ENCODE results near the gene RPIA.
"Not testable (repeated sequence)": the region's sequence is repeated elsewhere in the genome, so short reads cannot be mapped to it uniquely, and the experiment has no call there.

DNA sequence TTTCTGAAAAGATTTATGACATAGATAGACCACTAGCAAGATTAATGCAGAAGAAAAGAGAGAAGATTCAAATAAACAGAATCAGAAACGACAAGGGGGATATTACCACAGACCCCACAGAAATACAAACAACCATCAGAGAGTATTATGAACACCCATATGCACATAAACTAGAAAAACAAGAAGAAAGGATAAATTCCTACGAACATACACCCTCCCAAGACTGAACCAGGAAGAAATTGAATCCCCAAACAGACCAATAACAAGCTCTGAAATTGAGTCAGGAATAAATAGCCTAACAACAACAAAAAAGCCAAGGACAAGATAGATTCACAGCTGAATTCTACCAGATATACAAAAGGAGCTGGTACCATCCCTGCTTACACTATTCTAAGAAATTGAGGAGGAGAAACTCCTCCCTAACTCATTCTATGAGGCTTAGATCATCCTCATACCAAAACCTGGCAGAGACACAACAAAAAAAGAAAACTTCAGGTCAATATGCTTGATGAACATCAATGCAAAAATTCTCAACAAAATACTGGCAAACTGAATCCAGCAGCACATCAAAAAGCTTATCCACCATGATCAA is 46.1 kb upstream of the RPIA start:
- TF ChIP-seq, protein P1, sequence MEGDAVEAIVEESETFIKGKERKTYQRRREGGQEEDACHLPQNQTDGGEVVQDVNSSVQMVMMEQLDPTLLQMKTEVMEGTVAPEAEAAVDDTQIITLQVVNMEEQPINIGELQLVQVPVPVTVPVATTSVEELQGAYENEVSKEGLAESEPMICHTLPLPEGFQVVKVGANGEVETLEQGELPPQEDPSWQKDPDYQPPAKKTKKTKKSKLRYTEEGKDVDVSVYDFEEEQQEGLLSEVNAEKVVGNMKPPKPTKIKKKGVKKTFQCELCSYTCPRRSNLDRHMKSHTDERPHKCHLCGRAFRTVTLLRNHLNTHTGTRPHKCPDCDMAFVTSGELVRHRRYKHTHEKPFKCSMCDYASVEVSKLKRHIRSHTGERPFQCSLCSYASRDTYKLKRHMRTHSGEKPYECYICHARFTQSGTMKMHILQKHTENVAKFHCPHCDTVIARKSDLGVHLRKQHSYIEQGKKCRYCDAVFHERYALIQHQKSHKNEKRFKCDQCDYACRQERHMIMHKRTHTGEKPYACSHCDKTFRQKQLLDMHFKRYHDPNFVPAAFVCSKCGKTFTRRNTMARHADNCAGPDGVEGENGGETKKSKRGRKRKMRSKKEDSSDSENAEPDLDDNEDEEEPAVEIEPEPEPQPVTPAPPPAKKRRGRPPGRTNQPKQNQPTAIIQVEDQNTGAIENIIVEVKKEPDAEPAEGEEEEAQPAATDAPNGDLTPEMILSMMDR (IDR thresholded peaks at IDR 0.05; ENCODE audit: insufficient read depth, low read depth, low read length) = not testable (repeated sequence)
- not testable (repeated sequence) for TF ChIP-seq EZH2 (IDR thresholded peaks at IDR 0.05; ENCODE audit: insufficient read depth, low read length)
